ENCODE results near the gene PPP1R16B.

- TF ChIP-seq CTCF (IDR thresholded peaks at IDR 0.05; ENCODE audit: control extremely low read depth in 1 of 3, insufficient read depth in 1 of 3, low read depth in 1 of 3, low read length in 3 of 3), result no peak
- no peak for TF ChIP-seq FOSL1 (IDR thresholded peaks at IDR 0.05; ENCODE audit: insufficient read depth, low read depth, low read length)
- TF ChIP-seq EZH2 (IDR thresholded peaks at IDR 0.05; ENCODE audit: low read depth, low read length, severe bottlenecking), result no peak
- TF ChIP-seq KDM5A (IDR thresholded peaks at IDR 0.05; ENCODE audit: low read length), result no peak
- no peak for TF ChIP-seq TEAD4 (IDR thresholded peaks at IDR 0.05; ENCODE audit: low read depth, low read length)
These were observed 31.5 kb downstream of the PPP1R16B start for GRCh38 chr20:38836991-38837390.
